Tibial artery (tissue), 4 donors: ENCODE data around the gene EYS.

Experiments
- DNase-seq, 2 donors: peaks; one replicate each; pipeline ENCODE4 v3.0.0-alpha.2; 2019
- H3K27ac ChIP-seq, 2 donors: fragments of 200-600 bp; sonication (generic) in 1 of 2; 1 replicate in 1 of 2; 2 replicates in 1 of 2; pipeline ENCODE4 v1.5.1; 2018 to 2019; ENCODE audit warnings: mild to moderate bottlenecking in 1 of 2
- H3K27me3 ChIP-seq, 2 donors: fragments of 200-600 bp; sonication (generic) in 1 of 2; one replicate each; pipeline versions ENCODE4 v1.5.1 to v1.6.0; 2016 to 2019
- H3K36me3 ChIP-seq, 3 donors: fragments of 200-600 bp; sonication (generic) in 2 of 3; one replicate each; pipeline ENCODE4 v1.5.1; 2016 to 2019; ENCODE audit warnings: mild to moderate bottlenecking in 2 of 3
- H3K4me1 ChIP-seq, 4 donors: fragments of 200-600 bp; sonication (generic) in 2 of 4; 1 replicate in 3 of 4; 2 replicates in 1 of 4; pipeline ENCODE4 v1.5.1; 2016 to 2019
- H3K4me3 ChIP-seq, 2 donors: fragments of 200-600 bp; sonication (generic) in 1 of 2; 1 replicate in 1 of 2; 2 replicates in 1 of 2; pipeline ENCODE4 v1.5.1; 2018 to 2019; ENCODE audit warnings: mild to moderate bottlenecking in 2 of 2
- H3K9me3 ChIP-seq, 3 donors: fragments of 200-600 bp; sonication (generic) in 1 of 3; one replicate each; pipeline ENCODE4 v1.5.1; 2016 to 2019
- intact Hi-C: fragments of 100-400 bp; cut with DNase I; formaldehyde crosslinking; loops from one replicate; pipeline ENCODE4 v1.15.0; 2023; ENCODE audit warnings: low total_unique reads
- TF ChIP-seq, protein P1 (sequence below), 2 experiments: fragments of 200-600 bp in 1 of 2; fragments of 450-650 bp in 1 of 2; IDR thresholded peaks; one replicate each; pipeline ENCODE4 v1.5.1; 2017 to 2019; ENCODE audit warnings: antibody characterized with exemption in 2 of 2, mild to moderate bottlenecking in 1 of 2, moderate library complexity in 1 of 2

The EYS gene

DNA sequence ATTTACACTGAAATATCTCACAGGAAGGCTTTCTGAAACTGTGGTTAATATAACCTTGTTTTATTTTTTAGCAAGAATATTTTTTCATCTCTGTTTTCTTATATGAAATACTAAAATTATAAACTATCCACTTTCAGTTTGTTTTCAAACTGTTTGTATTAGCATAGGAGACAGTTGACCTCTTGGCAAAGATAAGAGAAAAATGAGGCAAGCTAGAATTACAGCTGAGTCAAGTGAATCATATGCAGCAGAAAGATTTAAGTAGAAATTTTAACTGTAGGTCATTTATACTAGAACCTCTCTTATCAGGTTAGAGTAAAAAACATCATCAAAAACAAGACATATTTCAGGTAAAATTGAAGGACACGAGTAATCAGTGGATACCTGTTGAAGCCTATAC lies 1278.8 kb downstream of the EYS start:
- TF ChIP-seq, protein P1, sequence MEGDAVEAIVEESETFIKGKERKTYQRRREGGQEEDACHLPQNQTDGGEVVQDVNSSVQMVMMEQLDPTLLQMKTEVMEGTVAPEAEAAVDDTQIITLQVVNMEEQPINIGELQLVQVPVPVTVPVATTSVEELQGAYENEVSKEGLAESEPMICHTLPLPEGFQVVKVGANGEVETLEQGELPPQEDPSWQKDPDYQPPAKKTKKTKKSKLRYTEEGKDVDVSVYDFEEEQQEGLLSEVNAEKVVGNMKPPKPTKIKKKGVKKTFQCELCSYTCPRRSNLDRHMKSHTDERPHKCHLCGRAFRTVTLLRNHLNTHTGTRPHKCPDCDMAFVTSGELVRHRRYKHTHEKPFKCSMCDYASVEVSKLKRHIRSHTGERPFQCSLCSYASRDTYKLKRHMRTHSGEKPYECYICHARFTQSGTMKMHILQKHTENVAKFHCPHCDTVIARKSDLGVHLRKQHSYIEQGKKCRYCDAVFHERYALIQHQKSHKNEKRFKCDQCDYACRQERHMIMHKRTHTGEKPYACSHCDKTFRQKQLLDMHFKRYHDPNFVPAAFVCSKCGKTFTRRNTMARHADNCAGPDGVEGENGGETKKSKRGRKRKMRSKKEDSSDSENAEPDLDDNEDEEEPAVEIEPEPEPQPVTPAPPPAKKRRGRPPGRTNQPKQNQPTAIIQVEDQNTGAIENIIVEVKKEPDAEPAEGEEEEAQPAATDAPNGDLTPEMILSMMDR (IDR thresholded peaks at IDR 0.05) = no peak
- Histone ChIP-seq H3K4me3 (no peak overlapping the region), H3K27me3 (no peaks in the 10 kb centered on the region), H3K27ac (no peak overlapping the region), H3K9me3 (no peaks in the 10 kb centered on the region), H3K36me3 (no peaks in the 10 kb centered on the region), H3K4me1 (no peaks in the 10 kb centered on the region)
- DNase-seq = no peak
- intact Hi-C loops = no loop called here

DNA sequence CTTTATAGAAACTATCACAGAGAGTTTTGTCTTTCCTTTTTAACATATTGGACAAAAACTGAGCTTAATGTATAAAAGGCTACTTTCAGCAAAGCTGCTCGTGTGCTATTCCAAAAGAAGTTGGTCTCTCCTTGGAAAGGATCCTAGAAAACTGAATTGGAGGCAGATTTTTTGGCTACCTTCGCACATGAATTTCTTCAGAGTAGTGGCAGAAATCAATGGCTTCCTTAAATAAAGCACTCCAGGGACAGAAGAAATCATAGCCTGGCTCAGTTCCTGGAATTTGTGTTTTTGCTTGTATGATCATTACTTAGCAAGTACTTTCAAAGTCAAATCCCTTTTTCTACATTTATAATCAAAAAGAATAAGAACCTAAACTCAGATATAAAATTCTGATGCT lies 1291.1 kb downstream of the EYS start:
- Histone ChIP-seq H3K36me3 (no peaks in the 10 kb centered on the region), H3K4me3 (no peak overlapping the region), H3K4me1 (no peaks in the 10 kb centered on the region), H3K9me3 (no peaks in the 10 kb centered on the region), H3K27me3 (no peaks in the 10 kb centered on the region), H3K27ac (no peak overlapping the region)
- TF ChIP-seq, protein P1 (IDR thresholded peaks at IDR 0.05) = no peak
- intact Hi-C loops = no loop called here
- no peak for DNase-seq

DNA sequence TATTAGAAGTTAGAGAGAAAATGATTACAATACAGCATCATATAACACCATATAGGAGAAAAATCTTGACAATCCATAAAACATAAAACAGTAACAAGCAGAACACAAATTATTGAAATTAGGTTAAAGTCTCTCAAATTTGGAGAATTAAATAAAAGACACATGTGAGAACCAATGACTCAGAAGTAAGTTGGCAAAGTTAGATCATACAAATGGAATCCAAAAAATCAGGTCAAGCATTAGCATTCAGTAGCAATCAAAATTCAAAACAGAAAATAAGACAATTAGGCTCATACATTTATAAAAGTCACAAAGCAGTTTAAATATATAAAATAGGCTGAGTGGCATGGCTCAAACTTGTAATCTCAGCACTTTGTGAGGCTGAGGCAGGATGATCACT lies 1295.8 kb downstream of the EYS start:
- DNase-seq = no peak
- H3K4me3 ChIP-seq = no peak overlapping the region
- no peaks in the 10 kb centered on the region for H3K27me3 ChIP-seq
- H3K36me3 ChIP-seq = no peaks in the 10 kb centered on the region
- no peaks in the 10 kb centered on the region for H3K4me1 ChIP-seq
- TF ChIP-seq, protein P1 (IDR thresholded peaks at IDR 0.05) = no peak
- H3K27ac ChIP-seq = no peak overlapping the region
- intact Hi-C loops = no loop called here
- no peaks in the 10 kb centered on the region for H3K9me3 ChIP-seq

DNA sequence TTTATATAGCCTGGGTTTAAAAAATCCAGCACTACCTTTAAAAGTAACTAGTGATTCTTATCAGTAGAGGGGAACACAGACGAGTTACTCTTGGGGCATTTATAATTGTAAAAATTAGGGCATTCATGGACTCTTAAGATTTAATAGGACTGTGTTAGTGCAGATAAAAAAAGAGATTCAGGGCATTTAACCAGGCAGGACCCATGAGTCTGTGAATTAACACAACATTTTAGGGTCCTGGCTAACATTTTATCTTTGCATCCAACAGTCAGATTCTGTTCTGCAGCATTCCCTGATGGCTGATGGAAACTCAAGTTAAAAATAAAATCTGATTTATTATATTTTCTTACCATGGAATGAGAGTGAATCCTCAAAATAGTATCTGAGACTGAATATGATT lies 1297.1 kb downstream of the EYS start:
- DNase-seq = no peak

DNA sequence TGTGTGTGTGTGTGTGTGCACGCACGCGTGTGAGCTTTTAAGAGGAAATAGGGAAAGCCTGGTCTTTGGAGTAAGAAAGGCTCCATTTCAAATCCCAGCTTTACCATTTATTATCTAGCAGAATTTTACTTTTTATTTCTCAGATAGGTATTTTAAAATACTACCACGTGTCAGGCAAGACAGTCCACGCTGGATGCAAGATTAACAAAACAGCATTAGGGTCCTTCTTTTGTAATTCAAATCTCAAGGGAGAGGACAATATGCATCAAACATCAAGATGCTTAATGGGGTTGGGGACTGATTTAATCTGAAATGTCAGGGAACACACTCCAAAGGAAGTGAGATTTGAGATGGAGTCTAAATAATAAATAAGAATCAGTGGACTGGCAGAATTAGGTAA lies 1302.6 kb downstream of the EYS start:
- TF ChIP-seq, protein P1 (IDR thresholded peaks at IDR 0.05) = no peak
- Histone ChIP-seq H3K36me3 (no peaks in the 10 kb centered on the region), H3K27ac (no peak overlapping the region), H3K27me3 (no peaks in the 10 kb centered on the region), H3K4me1 (no peaks in the 10 kb centered on the region), H3K9me3 (no peaks in the 10 kb centered on the region), H3K4me3 (no peak overlapping the region)
- intact Hi-C loops = no loop called here
- no peak for DNase-seq

More for the DNA sequence above, 1297.1 kb downstream of the EYS start:
- no peak overlapping the region for H3K27ac ChIP-seq
- H3K9me3 ChIP-seq = no peaks in the 10 kb centered on the region
- no peak overlapping the region for H3K4me3 ChIP-seq
- no peaks in the 10 kb centered on the region for H3K27me3 ChIP-seq
- H3K36me3 ChIP-seq = no peaks in the 10 kb centered on the region
- intact Hi-C loops = no loop called here
- no peaks in the 10 kb centered on the region for H3K4me1 ChIP-seq
- TF ChIP-seq, protein P1 (IDR thresholded peaks at IDR 0.05) = no peak

DNA sequence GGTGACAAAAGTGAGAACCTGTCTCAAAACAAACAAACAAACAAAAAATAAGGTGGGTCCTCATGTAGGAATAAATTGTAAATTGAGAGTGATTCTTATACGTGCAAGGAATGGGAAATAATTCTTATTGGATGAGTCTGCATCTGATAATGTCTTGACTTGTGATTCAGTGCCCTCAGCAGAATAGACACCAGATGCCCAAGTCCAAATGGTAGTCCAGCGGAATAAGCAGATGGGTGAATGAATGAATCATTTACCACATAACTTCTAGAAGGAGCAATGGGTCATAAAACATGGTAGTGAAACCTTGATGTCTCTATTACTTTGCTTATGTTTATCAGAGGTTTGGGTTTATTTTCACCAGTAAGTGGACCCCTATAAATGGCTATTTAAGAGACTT lies 1323.7 kb downstream of the EYS start:
- no peak overlapping the region for H3K27ac ChIP-seq
- TF ChIP-seq, protein P1 (IDR thresholded peaks at IDR 0.05) = no peak
- no peaks in the 10 kb centered on the region for H3K36me3 ChIP-seq
- H3K9me3 ChIP-seq = no peaks in the 10 kb centered on the region
- intact Hi-C loops = no loop called here
- no peaks in the 10 kb centered on the region for H3K27me3 ChIP-seq
- DNase-seq = no peak
- H3K4me3 ChIP-seq = no peak overlapping the region
- no peaks in the 10 kb centered on the region for H3K4me1 ChIP-seq
